Endothelial cell of umbilical vein (primary cell): Measurements from ENCODE around the gene SHISA3. TPM values are rescaled to one million over a fixed set of nuclear protein-coding genes. Genes with fewer than 3 reads are reported as not detected.

ENCODE experiments used
- BruUV-seq: library from RNA; stranded (reverse); fragments of 400-500 nt; replicated peaks from 2 replicates; lab custom pipeline; 2021; lab: Mats Ljungman, UMichigan
- CTCF ChIA-PET: fragments of 300-600, 350-600 bp; sonication (Branson Sonifier 250); formaldehyde crosslinking; loops from one replicate; lab custom pipeline; 2021; ENCODE audit warnings: antibody characterized with exemption, inconsistent platforms; lab: Charles Lee
- POLR2A ChIA-PET: fragments of 300-600, 350-600 bp; sonication (Branson Sonifier 250); formaldehyde crosslinking; loops from one replicate; lab custom pipeline; 2021; ENCODE audit warnings: antibody characterized with exemption, inconsistent platforms; lab: Charles Lee
- DNase-seq: peaks from one replicate; pipeline ENCODE4 v3.0.0-alpha.2; 2011; ENCODE audit warnings: low read depth, low spot score
- FAIRE-seq: peaks from 2 replicates; lab custom pipeline; 2011; peaks lifted over from hg19 to GRCh38; lab: Jason Lieb, UNC
- H2AFZ ChIP-seq: 2 replicates; pipeline ENCODE4 v1.6.0; 2012; ENCODE audit warnings: low read depth, low read length, control low read depth, inconsistent platforms
- H3K27ac ChIP-seq: 2 replicates; pipeline ENCODE4 v1.5.1; 2011; ENCODE audit warnings: low read depth, mild to moderate bottlenecking, control low read depth, low read length, moderate library complexity; ENCODE audit not compliant: insufficient read depth
- H3K27me3 ChIP-seq, 2 experiments: 2 replicates each; pipeline versions ENCODE4 v1.6.0 to v1.6.1; 2011; ENCODE audit warnings: low read length in 2 of 2, mixed read lengths in 1 of 2; ENCODE audit not compliant: control insufficient read depth in 2 of 2, insufficient read depth in 2 of 2
- H3K36me3 ChIP-seq, 2 experiments: 2 replicates in 1 of 2; 3 replicates in 1 of 2; pipeline ENCODE4 v1.5.1; 2011; ENCODE audit warnings: low read length in 2 of 2, mild to moderate bottlenecking in 1 of 2, moderate library complexity in 1 of 2; ENCODE audit not compliant: control insufficient read depth in 2 of 2, insufficient read depth in 2 of 2; ENCODE audit errors: extremely low read depth in 1 of 2
- H3K4me1 ChIP-seq: 3 replicates; pipeline ENCODE4 v1.5.1; 2011; ENCODE audit warnings: mild to moderate bottlenecking, low read length; ENCODE audit not compliant: control insufficient read depth, insufficient read depth; ENCODE audit errors: extremely low read depth
- H3K4me2 ChIP-seq: 2 replicates; pipeline ENCODE4 v1.6.1; 2011; ENCODE audit warnings: low read length, control low read depth, mixed read lengths; ENCODE audit not compliant: insufficient read depth
- H3K4me3 ChIP-seq, 3 experiments: fragments of 200-600 bp in 1 of 3; sonication (generic), shearing (Covaris generic) in 1 of 3; replicated peaks in 1 of 3; 2 replicates each; pipeline ENCODE4 v1.5.1; 2011 to 2016; ENCODE audit warnings: control low read depth in 3 of 3, low read length in 3 of 3, mild to moderate bottlenecking in 2 of 3, inconsistent platforms in 1 of 3, low read depth in 1 of 3, moderate library complexity in 1 of 3; ENCODE audit not compliant: insufficient read depth in 1 of 3
- H3K79me2 ChIP-seq: 2 replicates; pipeline ENCODE4 v1.6.0; 2012; ENCODE audit warnings: low read length, inconsistent platforms; ENCODE audit not compliant: control insufficient read depth, insufficient read depth
- H3K9ac ChIP-seq: replicated peaks from 2 replicates; pipeline ENCODE3; 2011; ENCODE audit warnings: low read length, control low read depth; ENCODE audit not compliant: insufficient read depth; ENCODE audit errors: extremely low read depth
- H3K9me1 ChIP-seq: replicated peaks from 3 replicates; pipeline ENCODE4 v1.6.0; 2011; ENCODE audit warnings: mild to moderate bottlenecking, low read length; ENCODE audit not compliant: control insufficient read depth, insufficient read depth; ENCODE audit errors: extremely low read depth
- H3K9me3 ChIP-seq: replicated peaks from 2 replicates; pipeline ENCODE4 v1.5.1; 2012; ENCODE audit warnings: low read length, inconsistent platforms; ENCODE audit not compliant: control insufficient read depth, insufficient read depth
- H4K20me1 ChIP-seq: replicated peaks from 2 replicates; pipeline ENCODE3; 2011; ENCODE audit warnings: mild to moderate bottlenecking, low read length; ENCODE audit not compliant: control insufficient read depth, insufficient read depth; ENCODE audit errors: extremely low read depth
- CTCF ChIP-seq, 2 donors: IDR thresholded peaks; 1 replicate in 1 of 2; 2 replicates in 1 of 2; pipeline ENCODE4 v1.5.1; 2011; ENCODE audit warnings: low read length in 2 of 2, mild to moderate bottlenecking in 2 of 2, moderate library complexity in 2 of 2, control low read depth in 1 of 2, inconsistent platforms in 1 of 2, low read depth in 1 of 2; ENCODE audit not compliant: insufficient read depth in 1 of 2; ENCODE audit errors: extremely low read depth in 1 of 2
- EZH2 ChIP-seq: IDR thresholded peaks from 2 replicates; pipeline ENCODE4 v1.6.1; 2012; ENCODE audit warnings: borderline replicate concordance, low read depth, mild to moderate bottlenecking, moderate library complexity, low read length, inconsistent platforms; ENCODE audit not compliant: severe bottlenecking
- FOS ChIP-seq: IDR thresholded peaks from 2 replicates; pipeline ENCODE4 v1.6.1; 2011; ENCODE audit warnings: mild to moderate bottlenecking, low read length, moderate library complexity, borderline replicate concordance; ENCODE audit not compliant: insufficient read depth
- GATA2 ChIP-seq: IDR thresholded peaks from 2 replicates; pipeline ENCODE4 v1.7.0; 2011; ENCODE audit warnings: low read depth, mild to moderate bottlenecking, moderate library complexity, mixed read lengths, low read length; ENCODE audit not compliant: insufficient read length, insufficient read depth
- JUN ChIP-seq: IDR thresholded peaks from 2 replicates; pipeline ENCODE4 v1.6.1; 2011; ENCODE audit warnings: borderline replicate concordance, low read depth; ENCODE audit not compliant: insufficient read length, insufficient read depth
- MYC ChIP-seq: IDR thresholded peaks from one replicate; pipeline ENCODE4 v1.6.1; 2011; ENCODE audit warnings: mild to moderate bottlenecking, low read depth, low read length
- POLR2A ChIP-seq: IDR thresholded peaks from 2 replicates; pipeline ENCODE4 v1.6.1; 2012; ENCODE audit warnings: low read depth, mild to moderate bottlenecking, control low read depth, low read length
- POLR2AphosphoS5 ChIP-seq: IDR thresholded peaks from 2 replicates; pipeline ENCODE4 v1.6.1; 2012; ENCODE audit warnings: low read depth, mild to moderate bottlenecking, control low read depth, low read length, moderate library complexity; ENCODE audit not compliant: insufficient read depth
- dilution Hi-C: fragments of 300-500 bp; cut with MboI; formaldehyde crosslinking; loops from one replicate; pipeline ENCODE4 v1.15.0; 2019; ENCODE audit warnings: low sequenced_read_pairs; ENCODE audit not compliant: extremely low pct_ligation_motif_present
- intact Hi-C: fragments of 100-400 bp; cut with micrococcal nuclease; formaldehyde crosslinking; loops from one replicate; pipeline ENCODE4 v1.10.0; 2022
- polyA plus RNA-seq, 4 experiments: library from polyadenylated mRNA; depleted of rRNA in 3 of 4; stranded (reverse) in 3 of 4; unstranded in 1 of 4; fragments of >200 nt; gene quantifications; 2 replicates each; pipeline versions ENCODE4 v1.2.1 to v1.2.3, GENCODE V29; 2011 to 2012; ENCODE audit warnings: missing spikeins in 1 of 4
- total RNA-seq: library from RNA; stranded (reverse); gene quantifications from 2 replicates; pipeline ENCODE4 v1.2.3, GENCODE V29; 2021

SHISA3 gene
- total and polyA plus RNA-seq, 2 donors (not counting 3 experiments of a cell fraction or from before 2014, with no cell fraction given), result 12.0 to 16.6 TPM

- FAIRE-seq (no peak), DNase-seq (no peak)
- Histone ChIP-seq H3K4me3 (no peak overlapping the region), H3K4me2 (no peak overlapping the region), H3K9me3 (no peaks in the 10 kb centered on the region), H3K4me1 (peaks cover 31% of the 10 kb centered on the region), H3K9me1 (no peaks in the 10 kb centered on the region), H3K79me2 (no peaks in the 10 kb centered on the region), H3K27ac (no peak overlapping the region), H2AFZ (no peak overlapping the region), H3K9ac (no peak overlapping the region), H4K20me1 (no peaks in the 10 kb centered on the region), H3K27me3 (no peaks in the 10 kb centered on the region), H3K36me3 (no peaks in the 10 kb centered on the region)
- ChIA-PET CTCF (interaction anchor here (1.1 kb wide), 1 partner anchor 14 kb away, joined by 3 read pairs; no protein-coding TSS in a partner anchor), POLR2A (no interaction called here)
- dilution Hi-C loops (no loop called here), intact Hi-C loops (no loop called here)
- BruUV-seq, result no TSS peak
- TF ChIP-seq POLR2AphosphoS5, result no peak
These were observed 18.0 kb downstream of the SHISA3 start for GRCh38 chr4:42415281-42415680.

GRCh38 chr4:42416017-42416416 is 18.7 kb downstream of the SHISA3 start:
- Histone ChIP-seq H3K9me3 (no peaks in the 10 kb centered on the region), H3K4me1 (peaks cover 24% of the 10 kb centered on the region), H3K9ac (no peak overlapping the region), H3K4me2 (no peak overlapping the region), H2AFZ (peak overlapping the region; percentile 29), H3K36me3 (no peaks in the 10 kb centered on the region), H4K20me1 (no peaks in the 10 kb centered on the region), H3K9me1 (no peaks in the 10 kb centered on the region), H3K79me2 (no peaks in the 10 kb centered on the region), H3K4me3 (no peak overlapping the region), H3K27ac (no peak overlapping the region), H3K27me3 (no peaks in the 10 kb centered on the region)
- FAIRE-seq (no peak), DNase-seq (no peak)
- no TSS peak for BruUV-seq
- dilution Hi-C loops, result no loop called here
- no peak for TF ChIP-seq MYC
- TF ChIP-seq CTCF (IDR thresholded peaks at IDR 0.05; ENCODE audit: extremely low read depth in 1 of 2, insufficient read depth in 1 of 2, low read depth in 1 of 2, low read length in 2 of 2), result no peak
- no peak for TF ChIP-seq GATA2
- TF ChIP-seq EZH2, result no peak
- no peak for TF ChIP-seq JUN
- no peak for TF ChIP-seq FOS
- TF ChIP-seq POLR2A, result no peak
- intact Hi-C loops, result no loop called here
- POLR2A ChIA-PET, result no interaction called here
- CTCF ChIA-PET, result interaction anchor here (1.1 kb wide), 1 partner anchor 13 kb away, joined by 3 read pairs; no protein-coding TSS in a partner anchor
